ENCODE results near the gene PPM1J. TPM values are rescaled to one million over a fixed set of nuclear protein-coding genes. Genes with fewer than 3 reads are reported as not detected.

PPM1J gene
- total and polyA plus RNA-seq, 2 of the 13 experiments (the other 11 are each of a cell fraction or from before 2014, with no cell fraction given): 0.07 to 0.22 TPM

DNA sequence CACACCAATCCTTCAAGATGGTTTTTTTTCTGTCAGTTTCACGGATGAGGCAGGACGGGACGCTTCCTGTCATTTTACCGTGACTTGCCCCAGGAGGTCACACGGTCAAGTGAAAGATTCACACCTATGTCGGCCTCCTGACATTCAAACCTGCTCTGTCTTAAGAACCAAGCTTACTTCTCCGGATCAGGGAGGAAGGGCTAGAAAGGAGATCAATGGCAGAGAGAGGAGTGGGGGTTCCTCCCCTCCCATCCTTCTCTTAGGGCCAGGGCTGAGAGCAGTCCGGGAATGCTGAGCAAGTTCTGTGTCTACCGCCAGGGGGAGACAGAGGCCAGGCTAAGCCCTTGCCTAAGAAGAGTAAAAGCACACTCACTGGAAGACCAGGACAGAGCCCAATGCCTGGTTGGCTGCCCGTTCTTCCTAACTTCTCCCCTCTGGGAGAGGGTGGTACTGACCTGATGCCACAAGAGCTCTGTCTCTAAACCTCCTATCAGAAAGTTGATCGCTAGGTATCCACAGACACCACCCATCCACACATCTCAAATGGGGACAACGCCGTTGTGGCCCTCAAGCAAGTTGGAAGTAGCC lies 1.1 kb upstream of the PPM1J start (continued):
- TF ChIP-seq KIAA2018 (CRISPR knock-in tag; IDR thresholded peaks at IDR 0.05; ENCODE audit: borderline replicate concordance): no peak
- peak; percentile 24; the same call in 1 of the 2 replicates for TF ChIP-seq SPEN (CRISPR knock-in tag; IDR thresholded peaks at IDR 0.05; ENCODE audit: low read depth)
- no peak for TF ChIP-seq HNF4A (CRISPR knock-in tag; IDR thresholded peaks at IDR 0.05)
- TF ChIP-seq ZNF792 (CRISPR knock-in tag; IDR thresholded peaks at IDR 0.05): 0 out of 2 replicates have a peak, but pooled peaks have one; percentile 52
- no peak for TF ChIP-seq ZMAT3 (CRISPR knock-in tag; conservative IDR thresholded peaks at IDR 0.05)
- TF ChIP-seq MTA1 (CRISPR knock-in tag; IDR thresholded peaks at IDR 0.05; ENCODE audit: borderline replicate concordance): no peak
- 0 out of 2 replicates have a peak, but pooled peaks have one; percentile 61 for TF ChIP-seq ZNF331 (CRISPR knock-in tag; IDR thresholded peaks at IDR 0.05)
- 0 out of 2 replicates have a peak, but pooled peaks have one; percentile 13 for TF ChIP-seq ARID5B (CRISPR knock-in tag; IDR thresholded peaks at IDR 0.05)
- TF ChIP-seq ZBTB26 (CRISPR knock-in tag; IDR thresholded peaks at IDR 0.05; ENCODE audit: borderline replicate concordance): peak; percentile 29; the same call in 1 of the 2 replicates
- TF ChIP-seq FOXO1 (CRISPR knock-in tag; IDR thresholded peaks at IDR 0.05): 0 out of 2 replicates have a peak, but pooled peaks have one; percentile 17
- TF ChIP-seq ZSCAN25 (CRISPR knock-in tag; IDR thresholded peaks at IDR 0.05): no peak
- TF ChIP-seq YY1 (IDR thresholded peaks at IDR 0.05; ENCODE audit: insufficient read depth, insufficient replicate concordance, low read depth, low read length): peak; percentile 17
- 0 out of 2 replicates have a peak, but pooled peaks have one; percentile 23 for TF ChIP-seq ZNF614 (CRISPR knock-in tag; IDR thresholded peaks at IDR 0.05; ENCODE audit: borderline replicate concordance)
- TF ChIP-seq MYNN (CRISPR knock-in tag; IDR thresholded peaks at IDR 0.05; ENCODE audit: low read depth): no peak
- 0 out of 2 replicates have a peak, but pooled peaks have one; percentile 38 for TF ChIP-seq EEA1 (CRISPR knock-in tag; IDR thresholded peaks at IDR 0.05; ENCODE audit: borderline replicate concordance)
- no peak for TF ChIP-seq ZSCAN22 (CRISPR knock-in tag; IDR thresholded peaks at IDR 0.05)
- TF ChIP-seq ZNF557 (CRISPR knock-in tag; IDR thresholded peaks at IDR 0.05): no peak

Data from HepG2 (cell line).